ENCODE data around the gene TNPO3.
"Not testable (repeated sequence)": the region's sequence is repeated elsewhere in the genome, so short reads cannot be mapped to it uniquely, and the experiment has no call there.

TNPO3 gene

DNA sequence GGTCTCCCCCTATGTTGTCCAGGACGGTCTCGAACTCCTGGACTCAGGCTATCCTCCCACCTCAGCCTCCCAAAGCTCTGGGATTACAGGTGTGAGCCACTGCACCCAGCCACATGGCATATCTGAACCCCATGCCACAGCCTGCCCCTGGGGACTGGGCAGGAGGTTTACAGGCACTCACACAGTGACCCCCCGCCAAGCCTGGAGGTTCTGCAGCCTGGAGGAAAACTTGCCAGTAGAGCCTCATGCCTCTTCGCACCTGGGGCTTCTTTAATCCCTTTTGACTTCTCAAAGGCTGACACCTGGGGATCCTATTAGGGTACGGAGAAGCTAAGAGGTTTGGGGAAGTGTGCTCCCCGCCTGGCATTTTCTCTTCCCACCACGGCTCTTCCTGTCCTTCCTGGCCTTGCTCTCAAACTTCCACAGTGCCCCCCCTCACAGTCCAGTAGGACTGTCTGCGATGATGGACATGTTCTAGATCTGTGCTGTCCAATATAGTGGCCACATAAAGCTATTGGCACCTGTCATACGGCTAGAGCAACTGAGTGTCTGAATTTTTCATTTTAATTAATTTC is 133.0 kb downstream of the TNPO3 start:
- DNase-seq (ENCODE audit: low spot score), result no peak

DNA sequence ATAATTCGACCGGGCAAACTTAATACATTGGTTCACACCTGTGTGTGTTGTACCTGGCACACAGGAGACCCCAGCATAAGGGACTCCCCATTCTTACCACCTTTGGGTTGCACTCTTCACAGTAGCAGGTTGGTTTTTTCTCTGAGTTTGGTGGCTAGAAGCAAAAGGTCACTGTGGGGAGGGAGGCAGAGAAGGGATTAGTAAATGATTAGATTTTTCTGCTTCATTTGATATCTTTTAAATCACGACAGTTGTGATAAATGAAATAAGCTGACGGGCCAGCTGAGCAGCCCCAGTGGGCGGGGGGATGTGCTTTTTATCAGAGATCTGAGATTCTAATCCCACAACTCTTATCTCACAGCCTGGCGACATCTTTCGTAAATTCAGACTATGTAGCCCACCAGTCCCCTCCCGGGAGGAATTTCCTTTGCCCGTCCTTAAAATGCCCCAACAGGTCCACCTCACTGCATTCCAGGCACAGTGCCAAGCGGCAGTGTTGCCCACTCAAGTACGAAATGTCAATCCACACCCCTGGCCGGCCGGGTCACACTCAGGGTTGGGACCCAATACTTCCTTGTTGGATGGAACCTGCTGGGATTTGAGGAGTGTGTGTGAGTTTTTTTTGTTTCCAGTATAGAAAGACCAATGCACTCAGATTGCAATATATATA is 133.9 kb downstream of the TNPO3 start:
- DNase-seq (ENCODE audit: low spot score), result no peak

DNA sequence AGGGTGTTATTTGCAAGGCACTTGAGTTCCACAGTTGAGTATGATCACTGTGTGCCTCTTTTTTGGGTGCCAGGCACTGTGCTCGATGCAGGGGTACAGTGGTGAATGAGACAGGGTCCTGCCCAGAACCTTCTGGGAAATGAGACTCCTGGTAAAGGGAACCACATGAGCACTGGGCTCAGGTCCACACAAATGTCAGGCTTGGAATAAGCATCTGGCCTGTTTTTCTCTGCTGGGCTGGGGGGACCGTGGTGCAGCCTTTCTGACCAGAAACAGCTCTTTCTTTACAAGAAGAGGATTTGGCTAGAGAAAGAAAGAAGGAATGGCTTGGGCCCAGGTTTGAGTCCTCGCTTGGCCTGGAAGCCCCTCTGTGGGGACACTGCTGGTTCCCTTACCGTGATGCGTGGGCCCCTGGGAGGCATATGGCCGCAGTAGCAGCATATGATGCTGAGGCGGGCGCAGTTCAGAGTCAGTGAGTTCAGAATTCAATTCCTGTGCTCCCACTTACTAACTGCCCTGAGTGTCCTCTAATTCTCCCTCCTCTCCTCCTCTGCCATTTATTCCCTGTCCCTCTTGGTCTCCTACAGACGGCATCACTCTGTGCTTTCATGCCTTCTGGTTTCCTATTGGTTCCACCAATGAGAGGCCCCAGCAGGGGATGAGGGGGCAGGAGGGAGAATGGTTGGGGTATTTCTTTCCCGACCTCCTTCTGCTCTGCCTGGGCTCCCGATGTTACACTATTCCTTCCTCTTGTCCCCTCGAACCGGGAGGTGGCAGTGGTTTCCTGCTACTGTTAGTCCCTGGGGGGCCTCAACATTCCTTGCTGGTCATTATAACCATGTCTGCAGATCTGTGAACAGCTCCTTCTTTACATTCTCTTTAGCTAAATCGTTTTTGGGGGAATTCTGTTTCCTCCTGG is 134.8 kb downstream of the TNPO3 start:
- DNase-seq (ENCODE audit: low spot score), result no peak

DNA sequence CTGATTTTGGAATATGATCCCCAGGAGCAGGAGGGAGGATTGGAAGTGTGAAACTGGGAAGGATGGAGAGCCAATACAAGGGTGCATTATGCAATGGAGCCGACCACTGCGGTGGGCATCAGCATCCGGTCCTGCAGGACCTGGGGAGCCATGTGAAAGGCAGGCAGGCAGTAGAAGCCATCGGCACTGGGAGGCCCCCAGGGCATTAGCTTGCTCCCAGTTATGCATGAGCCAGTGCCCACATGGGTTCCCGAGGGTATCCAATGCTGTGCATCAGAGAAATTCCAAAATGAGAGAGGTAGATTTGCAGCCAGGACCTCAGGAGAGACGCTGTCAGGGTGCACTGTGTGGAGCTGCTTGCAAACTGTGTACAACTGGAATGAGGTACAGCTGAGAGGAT is 135.7 kb downstream of the TNPO3 start:
- DNase-seq (ENCODE audit: low spot score), result no peak

- DNase-seq (ENCODE audit: low spot score), result no peak
Observed at GRCh38 chr7:128918016-128918665, 136.8 kb downstream of the TNPO3 start.

- DNase-seq (ENCODE audit: low spot score), result no peak
Observed at GRCh38 chr7:128917122-128917521, 137.8 kb downstream of the TNPO3 start.

DNA sequence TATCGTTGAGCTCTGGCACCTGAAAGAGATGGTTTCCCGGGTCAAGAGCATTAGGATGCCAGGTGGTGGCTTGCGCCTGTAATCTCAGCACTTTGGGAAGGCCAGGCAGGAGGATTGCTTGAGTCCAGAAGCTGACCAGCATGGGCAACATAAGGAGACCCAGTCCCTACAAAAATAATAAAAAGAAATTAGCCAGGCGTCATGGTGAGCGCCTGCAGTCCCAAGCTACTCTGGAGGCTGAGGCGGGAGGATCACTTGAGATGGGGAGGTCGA is 138.3 kb downstream of the TNPO3 start:
- DNase-seq (ENCODE audit: low spot score), result no peak

- no peak for DNase-seq (ENCODE audit: low spot score)
Observed at GRCh38 chr7:128915841-128916642, 138.9 kb downstream of the TNPO3 start.

- no peak for DNase-seq (ENCODE audit: low spot score)
Observed at GRCh38 chr7:128915271-128915819, 139.6 kb downstream of the TNPO3 start.

DNA sequence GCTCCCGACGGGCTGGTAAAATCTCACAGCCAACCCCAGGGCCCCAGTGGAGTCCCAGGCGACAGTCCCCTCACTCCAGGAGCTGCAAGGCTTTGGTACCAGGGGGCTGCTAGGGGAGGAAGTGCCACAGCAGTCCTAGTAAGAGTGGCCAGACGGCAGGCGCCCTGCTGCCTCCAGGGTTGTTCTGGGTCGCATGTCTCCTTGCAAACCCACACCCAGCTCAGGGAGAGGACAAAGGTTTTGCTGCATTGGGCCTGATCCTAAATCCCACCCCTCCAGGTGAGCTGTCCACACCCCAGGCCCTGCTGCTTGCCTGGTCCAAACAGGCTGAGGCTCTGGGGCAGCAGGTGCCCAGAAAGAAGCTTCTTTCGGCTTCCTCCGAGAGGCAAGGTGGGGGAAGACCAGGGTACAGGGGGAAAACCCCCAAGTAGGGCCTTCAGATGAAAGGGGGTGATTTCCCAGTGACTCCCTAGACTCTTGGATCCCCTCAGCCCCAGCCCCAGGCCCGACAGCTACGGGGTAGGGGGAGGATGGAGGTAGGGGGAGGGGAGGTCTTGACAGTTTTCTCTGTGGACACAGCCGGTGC is 140.3 kb downstream of the TNPO3 start:
- DNase-seq (ENCODE audit: low spot score), result no peak

- no peak for DNase-seq (ENCODE audit: low spot score)
Observed at GRCh38 chr7:128913870-128914565, 140.9 kb downstream of the TNPO3 start.

DNA sequence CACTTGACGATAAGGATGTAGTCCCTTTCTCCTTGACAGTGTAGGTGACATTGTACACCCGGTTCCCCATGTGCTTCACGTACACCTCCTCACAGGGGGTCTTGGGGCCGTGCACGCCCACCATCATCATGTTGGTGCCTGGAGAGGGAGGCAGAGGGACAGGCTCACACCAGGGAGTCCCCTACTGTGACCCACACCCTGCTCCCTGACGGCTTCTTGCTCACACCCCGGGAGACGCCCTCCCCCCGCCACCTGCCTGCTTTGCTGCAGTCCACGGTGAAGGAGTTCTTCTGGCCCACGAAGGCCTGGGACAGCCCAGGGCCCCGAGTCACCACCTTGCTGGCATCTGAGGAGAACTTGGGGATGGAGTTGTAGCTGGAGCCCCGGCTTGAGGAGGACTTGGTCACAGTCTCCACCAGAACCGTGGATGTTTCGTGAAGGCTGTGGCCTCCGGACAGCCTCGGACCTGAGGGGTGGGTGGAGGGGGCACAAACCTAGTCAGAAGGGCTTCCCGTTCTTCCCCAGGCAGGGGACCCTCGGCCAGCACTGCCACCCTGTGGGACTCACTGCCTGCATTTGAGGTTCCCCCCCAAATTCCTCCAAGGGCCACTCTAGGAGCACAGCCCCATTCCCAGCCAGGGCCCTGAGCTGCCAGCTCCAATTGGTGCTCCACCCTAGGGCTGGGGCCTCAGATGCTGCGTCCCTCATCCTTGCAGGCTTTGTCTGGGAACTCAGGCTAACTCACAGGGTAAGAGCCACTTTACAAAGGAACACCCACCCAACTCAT is 142.0 kb downstream of the TNPO3 start:
- DNase-seq (ENCODE audit: low spot score), result not testable (repeated sequence)

DNA sequence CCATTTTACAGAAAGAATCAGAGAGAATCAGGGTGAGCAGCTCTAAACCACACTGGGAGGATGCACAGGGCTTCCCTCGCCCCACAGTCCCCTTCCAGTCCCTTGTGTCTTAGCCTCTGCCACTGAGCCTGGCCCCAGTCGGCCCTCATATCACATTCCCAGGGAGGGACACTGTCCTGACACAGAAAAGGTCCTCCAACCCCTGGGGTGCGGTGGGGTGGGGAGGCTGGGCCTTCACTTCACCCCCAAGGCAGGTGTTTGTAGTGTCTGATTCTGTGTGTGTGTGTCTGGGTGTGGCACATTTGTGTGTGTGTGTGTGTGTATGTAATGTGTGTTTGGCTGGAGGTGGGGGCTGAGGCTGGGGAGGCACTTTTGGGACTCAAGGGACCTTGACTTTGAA is 142.6 kb downstream of the TNPO3 start:
- DNase-seq (ENCODE audit: low spot score), result no peak

- DNase-seq (ENCODE audit: low spot score), result no peak
Observed at GRCh38 chr7:128911423-128912031, 143.4 kb downstream of the TNPO3 start.

- no peak for DNase-seq (ENCODE audit: low spot score)
Observed at GRCh38 chr7:128910569-128910945, 144.4 kb downstream of the TNPO3 start, which contains the start of gene KCP. Gene KCP (minus strand): TSS chr7:128910709. CDS start chr7:128910676, 33 bp downstream.

DNA sequence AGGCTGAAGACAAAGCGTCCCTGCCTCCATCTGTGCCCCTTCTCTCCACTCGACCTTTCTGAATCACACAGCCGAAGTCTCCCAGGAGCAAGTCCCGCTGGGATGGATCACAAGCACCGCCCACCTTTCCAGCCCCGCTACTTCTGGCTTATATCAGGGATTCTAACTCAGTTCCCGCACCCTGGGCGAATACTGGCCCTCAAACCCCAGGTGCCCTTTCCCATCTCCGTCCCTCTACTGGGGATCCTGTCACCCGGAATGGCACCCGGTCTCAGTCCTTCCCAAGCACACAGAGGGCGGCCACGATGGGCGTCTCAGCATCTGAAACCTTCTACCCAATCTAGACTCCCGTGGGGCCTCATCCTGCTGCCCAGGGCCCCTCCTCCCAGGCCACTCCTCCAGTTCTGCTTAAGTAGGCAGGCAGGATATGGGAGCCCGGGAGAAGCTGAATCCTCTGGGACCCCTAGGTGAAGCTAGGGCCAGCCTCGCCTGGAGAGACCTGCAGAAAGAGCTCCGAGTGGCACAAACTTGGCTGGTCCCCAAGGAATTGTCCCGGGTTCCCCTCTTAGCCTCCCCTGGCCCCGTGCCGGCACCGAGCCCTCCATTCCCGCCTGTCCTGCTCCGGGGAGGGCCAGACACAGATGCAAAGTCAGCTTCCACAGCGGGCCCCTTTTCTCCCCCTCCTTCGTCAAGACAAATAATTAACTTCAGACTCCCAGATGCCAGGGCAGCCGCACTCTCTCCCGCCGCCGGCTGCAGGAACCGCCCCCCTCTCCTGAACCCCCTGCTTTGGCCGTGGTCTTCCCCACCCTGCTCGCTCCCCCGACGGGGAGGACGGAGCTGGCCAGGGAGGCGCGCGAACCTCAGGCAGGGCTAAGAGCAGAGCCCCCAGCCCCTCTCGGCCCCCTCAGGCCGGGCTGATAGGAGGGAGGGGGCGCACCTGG is 145.0 kb downstream of the TNPO3 start:
- no peak for DNase-seq (ENCODE audit: low spot score)

DNA sequence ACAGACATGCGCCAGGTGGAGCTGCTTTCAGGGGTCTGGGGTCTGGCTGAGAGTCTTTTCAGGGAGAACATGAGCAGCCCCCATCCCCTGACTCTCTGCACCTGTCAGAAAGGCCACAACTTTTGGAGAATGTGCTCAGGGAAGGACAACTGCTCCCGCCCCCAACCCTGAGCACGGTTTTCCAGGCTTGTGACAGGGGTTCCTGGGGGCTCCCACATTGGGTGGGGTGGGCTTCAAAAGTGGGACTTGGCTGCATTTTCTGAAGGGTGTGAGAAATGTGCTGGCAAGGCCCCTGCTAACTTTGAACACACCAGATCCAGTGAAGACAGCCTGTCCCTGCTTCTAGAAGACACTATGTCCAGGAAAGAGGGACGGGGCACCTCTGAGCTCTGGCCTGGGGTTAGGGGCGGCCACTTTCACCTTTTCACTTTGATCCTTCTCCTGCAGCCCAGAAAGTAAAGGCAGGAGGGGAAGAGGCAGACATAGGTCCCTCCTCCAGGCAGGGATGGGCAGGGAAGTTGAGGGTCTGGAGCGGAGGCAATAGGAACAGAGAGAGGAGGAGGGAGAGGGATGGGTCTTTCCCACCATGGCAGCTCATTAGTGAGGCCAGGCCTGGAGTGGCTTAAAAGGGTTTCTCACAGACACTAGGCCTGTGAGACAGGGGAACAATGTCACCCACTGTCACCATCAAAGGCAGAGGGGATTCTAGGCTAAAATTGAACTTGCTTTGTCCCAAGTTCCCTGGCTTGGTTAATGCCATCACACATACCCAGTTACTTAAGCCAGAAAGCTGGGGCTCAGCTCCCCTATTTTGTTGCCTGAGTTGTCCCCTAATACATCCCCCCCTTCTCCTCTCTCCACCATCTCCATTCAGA is 145.9 kb downstream of the TNPO3 start:
- DNase-seq (ENCODE audit: low spot score), result no peak

Measured in COLO829 (cell line).